GM12874 (cell line): ENCODE results near the gene ZBTB21.

Experiments used
- TF ChIP-seq, protein P1 (sequence below): IDR thresholded peaks from 2 replicates; pipeline ENCODE4 v1.5.1; 2011; ENCODE audit warnings: low read depth, mild to moderate bottlenecking, control low read depth, low read length, moderate library complexity; ENCODE audit not compliant: insufficient read depth

Gene ZBTB21

DNA sequence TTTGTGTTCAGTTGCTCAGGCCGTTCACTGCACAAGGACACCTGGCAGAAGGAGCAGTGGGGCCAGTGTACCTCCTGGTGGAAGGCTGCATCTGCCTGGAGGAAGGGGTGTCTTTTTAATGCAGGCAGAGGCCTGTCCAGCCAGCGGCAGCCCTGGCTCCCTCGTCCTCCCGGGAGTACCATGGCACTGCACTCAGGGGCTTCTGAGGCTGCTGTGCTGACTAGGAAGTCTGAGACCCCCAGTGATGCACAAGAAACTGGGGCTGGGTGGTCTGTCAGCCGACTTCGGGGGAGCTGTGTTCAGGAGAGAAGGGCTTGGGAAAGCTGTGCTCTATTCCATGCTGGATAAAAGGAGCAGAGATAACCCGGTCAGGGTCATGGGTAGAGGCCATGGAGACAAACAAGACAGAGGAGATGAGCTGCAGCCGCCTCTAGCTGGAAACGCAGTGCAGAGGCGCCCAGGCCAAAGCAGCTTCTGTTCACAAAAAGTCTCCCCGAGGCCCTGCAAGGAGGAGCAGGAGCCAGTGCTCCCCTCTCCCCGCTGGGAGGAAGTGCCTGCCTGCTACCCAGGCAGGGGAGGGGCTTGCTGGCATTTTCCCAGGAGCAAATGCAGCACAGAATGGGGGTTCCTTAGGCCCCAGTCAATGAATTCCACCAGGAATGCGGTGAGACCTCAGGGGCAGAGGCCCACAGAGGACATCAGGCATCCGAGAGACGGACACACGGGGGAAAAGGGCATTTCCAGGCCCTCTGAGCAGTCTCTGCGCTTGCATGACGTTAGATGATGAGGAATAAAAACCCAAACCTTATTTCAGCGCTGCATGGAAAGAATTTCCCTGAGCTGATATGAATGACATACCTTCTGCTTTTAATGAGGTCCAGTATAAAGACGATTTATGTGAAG is 39.2 kb downstream of the ZBTB21 start:
- TF ChIP-seq, protein P1, sequence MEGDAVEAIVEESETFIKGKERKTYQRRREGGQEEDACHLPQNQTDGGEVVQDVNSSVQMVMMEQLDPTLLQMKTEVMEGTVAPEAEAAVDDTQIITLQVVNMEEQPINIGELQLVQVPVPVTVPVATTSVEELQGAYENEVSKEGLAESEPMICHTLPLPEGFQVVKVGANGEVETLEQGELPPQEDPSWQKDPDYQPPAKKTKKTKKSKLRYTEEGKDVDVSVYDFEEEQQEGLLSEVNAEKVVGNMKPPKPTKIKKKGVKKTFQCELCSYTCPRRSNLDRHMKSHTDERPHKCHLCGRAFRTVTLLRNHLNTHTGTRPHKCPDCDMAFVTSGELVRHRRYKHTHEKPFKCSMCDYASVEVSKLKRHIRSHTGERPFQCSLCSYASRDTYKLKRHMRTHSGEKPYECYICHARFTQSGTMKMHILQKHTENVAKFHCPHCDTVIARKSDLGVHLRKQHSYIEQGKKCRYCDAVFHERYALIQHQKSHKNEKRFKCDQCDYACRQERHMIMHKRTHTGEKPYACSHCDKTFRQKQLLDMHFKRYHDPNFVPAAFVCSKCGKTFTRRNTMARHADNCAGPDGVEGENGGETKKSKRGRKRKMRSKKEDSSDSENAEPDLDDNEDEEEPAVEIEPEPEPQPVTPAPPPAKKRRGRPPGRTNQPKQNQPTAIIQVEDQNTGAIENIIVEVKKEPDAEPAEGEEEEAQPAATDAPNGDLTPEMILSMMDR, result no peak

DNA sequence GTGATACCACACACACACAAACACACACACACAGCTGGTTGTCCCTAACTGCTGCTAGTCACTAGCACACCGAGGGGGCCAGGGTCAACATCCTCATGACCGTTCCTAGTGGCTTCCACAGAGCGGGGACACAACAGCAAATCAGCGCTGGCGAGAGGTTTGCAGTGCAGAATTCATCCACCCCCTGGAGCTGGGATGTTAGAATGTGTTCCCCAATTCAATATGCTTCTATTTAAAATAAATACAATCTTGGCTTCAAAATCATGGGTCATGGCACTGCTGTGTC is 40.1 kb downstream of the ZBTB21 start:
- TF ChIP-seq, protein P1, result no peak

DNA sequence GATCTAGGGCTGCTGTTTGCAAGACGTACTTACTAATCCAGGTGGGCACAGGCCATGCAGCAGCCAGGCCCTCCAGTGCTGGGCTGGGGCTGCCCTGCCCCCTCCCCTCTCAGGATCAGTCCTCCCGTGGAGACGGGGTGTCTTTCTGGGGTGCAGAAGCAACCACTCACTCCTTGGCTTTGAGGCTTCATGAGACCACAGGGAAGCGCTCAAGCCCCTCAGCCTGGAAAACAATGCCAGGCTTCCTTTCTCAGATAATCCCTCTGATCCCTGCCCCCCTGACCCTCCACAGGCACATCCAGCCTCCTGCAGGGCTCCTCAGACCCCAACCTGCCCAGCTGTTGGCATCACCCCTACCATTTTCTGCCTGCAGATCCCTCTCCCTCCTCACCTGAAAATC is 42.5 kb downstream of the ZBTB21 start:
- TF ChIP-seq, protein P1, result no peak

DNA sequence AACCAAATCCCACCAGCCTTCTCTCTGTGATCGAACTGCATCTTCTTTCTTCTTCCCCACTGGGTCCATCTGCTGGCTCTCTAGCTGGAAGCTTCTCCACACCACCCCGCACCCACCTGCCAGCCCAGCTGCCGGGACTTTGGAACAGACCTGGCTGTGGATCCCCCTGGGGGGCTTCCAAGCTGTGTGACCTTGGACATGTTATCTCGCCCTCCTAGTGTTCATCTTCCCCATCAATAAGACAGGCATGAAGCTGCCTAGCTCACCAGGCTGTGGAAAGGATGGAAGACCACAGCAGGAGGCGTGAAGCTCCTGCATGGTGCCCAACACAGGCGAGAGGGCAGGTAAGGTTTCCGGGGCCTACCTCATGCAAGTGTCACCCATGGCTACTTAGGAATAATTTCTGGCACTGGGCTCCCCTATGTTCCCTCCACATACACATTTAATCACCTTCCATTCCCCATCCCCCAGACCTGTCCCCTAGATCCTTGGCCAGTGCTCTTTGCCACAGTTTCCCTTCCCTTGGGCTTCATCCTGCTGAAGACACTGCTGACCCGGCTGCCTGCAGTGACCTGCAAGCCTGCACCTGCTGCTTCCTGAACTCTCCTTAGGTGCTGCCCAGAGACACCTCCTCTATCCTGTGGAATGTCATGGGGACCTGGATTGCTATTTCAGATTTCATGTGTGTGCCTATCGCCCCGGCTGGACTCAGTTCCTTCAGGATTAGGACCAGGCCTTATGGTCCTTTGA is 43.1 kb downstream of the ZBTB21 start:
- TF ChIP-seq, protein P1, result no peak

DNA sequence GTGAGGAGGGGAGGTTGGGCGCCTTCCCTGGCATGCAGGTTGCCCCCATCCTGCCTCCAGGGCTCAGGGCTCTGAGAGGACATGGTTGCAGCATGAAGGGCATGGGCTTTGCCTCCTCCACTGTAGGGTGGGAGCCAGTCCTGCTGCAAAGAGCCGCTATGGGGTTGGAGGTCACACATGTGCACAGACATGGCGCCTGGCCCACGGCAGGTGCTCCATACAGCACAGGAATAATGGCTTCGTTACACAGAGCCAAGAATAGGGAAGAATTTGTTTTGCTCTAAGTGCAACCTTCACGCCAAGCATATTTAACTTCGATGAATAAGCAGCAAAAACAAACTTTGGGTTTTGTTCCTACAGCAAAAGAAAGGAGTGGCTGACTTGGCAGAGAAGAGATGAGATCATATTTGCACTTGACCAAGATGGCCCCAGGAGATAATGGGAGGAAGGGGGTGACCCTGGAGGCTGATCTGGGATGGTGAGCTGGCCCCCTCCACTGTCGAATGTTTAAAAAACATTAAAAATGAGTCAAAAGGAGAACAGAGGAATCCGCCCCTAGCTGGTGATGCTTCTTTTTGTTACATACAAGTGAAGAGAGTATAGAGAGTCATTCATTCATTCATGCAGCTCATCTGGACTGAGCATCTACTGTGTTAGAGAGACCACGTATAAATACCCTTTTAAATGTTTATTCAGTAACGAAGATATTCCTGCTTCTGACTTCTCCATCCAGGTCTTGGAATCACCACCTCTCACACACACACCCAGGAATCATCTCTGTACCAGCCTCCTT is 43.9 kb downstream of the ZBTB21 start:
- TF ChIP-seq, protein P1, result no peak

DNA sequence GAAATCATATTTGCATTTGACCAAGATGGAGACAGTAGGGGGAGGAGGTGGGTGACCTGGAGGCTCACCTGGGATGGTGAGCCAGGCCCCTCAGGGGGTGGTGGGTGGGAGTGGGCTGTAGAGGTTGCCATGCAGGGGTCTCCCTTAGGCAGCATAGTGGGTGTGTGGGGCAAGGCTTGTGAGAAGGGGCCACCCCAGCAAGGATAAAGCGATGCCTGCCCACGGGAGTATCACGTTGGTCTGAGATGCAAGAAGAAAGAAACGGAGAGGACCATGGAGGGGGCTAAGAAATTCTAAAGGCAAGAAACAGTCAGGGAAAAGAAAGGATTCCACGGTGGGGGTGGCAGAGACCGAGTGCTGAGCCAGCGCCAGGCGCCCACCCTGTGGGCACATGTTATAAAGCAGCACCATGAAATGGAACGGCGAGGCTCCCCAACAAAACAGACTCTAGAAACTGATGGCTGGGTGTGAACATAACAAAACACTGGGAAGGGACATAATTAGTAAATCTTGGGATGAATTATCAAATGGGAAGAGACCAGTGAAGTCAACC is 44.6 kb downstream of the ZBTB21 start:
- TF ChIP-seq, protein P1, result no peak

DNA sequence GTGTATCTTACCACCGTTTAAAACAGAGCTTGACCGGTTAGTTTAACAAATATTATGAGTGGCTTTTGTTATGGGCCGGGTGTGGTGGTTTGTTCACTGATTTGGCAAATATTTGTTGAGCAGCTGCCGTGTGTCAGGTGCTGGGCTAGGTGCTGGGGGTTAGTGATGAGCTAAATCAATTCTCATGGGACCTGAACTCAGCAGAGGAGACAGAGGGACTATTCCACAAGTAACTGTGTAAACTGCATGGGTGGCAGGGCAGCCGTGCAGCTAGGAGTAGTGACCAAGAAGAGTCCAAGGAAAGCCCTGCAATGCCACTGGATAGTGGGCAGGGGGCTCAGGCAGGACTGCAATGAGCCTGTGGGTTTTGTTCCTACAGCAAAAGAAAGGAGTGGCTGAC is 45.1 kb downstream of the ZBTB21 start:
- TF ChIP-seq, protein P1, result no peak
